Suprapubic skin (tissue), 4 donors: ENCODE measurements around the gene ERC2.

ENCODE experiments used
- EP300 ChIP-seq: sonication (generic); formaldehyde crosslinking; IDR thresholded peaks from one replicate; pipeline ENCODE4 v1.6.1; 2017; ENCODE audit warnings: antibody characterized with exemption
- POLR2A ChIP-seq, 2 donors: fragments of 450-650 bp; IDR thresholded peaks; one replicate each; pipeline ENCODE4 v1.6.1; 2017; ENCODE audit warnings: antibody characterized with exemption in 2 of 2, mild to moderate bottlenecking in 2 of 2, moderate library complexity in 2 of 2
- POLR2AphosphoS5 ChIP-seq, 3 donors: sonication (generic); formaldehyde crosslinking; IDR thresholded peaks; one replicate each; pipeline ENCODE4 v1.6.1; 2017; ENCODE audit warnings: antibody characterized with exemption in 3 of 3
- TF ChIP-seq, protein P1 (sequence below), 2 donors: fragments of 200-600 bp in 1 of 2; fragments of 450-650 bp in 1 of 2; sonication (generic) in 1 of 2; IDR thresholded peaks; one replicate each; pipeline ENCODE4 v1.5.1; 2016 to 2019; ENCODE audit warnings: antibody characterized with exemption in 2 of 2, mild to moderate bottlenecking in 1 of 2, moderate library complexity in 1 of 2

DNA sequence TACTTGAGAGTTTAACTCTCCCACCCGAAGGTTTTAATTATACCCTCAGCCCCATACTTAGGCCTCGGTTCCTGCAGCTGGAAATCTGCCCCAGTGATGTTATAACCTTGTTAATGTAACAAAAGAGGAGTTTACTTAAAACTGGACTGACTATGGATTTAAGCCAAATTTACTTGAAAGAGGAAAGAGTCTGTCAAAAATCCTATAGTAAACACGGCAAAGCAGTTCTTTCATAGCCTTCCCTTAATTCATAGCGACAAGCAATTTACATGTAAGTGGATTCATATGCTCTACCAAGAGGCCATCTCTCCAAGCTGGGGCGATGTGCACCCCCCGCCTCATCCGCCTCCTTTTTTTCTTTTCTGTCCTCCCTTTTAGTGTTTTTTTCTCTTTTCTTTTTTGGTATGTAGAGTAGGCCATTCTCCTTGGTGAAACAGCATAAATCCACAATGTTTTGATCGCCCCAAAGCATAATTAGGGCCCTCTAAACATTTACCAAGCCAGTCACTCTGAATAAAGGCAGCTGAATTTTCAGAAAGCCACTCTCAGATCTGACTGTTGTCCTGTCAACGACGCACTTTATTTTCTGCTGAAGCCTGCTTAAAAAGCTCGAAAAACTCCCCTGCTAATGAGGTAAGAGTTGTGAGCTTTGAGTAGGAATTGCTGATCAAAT lies 608.1 kb downstream of the ERC2 start:
- TF ChIP-seq, protein P1, sequence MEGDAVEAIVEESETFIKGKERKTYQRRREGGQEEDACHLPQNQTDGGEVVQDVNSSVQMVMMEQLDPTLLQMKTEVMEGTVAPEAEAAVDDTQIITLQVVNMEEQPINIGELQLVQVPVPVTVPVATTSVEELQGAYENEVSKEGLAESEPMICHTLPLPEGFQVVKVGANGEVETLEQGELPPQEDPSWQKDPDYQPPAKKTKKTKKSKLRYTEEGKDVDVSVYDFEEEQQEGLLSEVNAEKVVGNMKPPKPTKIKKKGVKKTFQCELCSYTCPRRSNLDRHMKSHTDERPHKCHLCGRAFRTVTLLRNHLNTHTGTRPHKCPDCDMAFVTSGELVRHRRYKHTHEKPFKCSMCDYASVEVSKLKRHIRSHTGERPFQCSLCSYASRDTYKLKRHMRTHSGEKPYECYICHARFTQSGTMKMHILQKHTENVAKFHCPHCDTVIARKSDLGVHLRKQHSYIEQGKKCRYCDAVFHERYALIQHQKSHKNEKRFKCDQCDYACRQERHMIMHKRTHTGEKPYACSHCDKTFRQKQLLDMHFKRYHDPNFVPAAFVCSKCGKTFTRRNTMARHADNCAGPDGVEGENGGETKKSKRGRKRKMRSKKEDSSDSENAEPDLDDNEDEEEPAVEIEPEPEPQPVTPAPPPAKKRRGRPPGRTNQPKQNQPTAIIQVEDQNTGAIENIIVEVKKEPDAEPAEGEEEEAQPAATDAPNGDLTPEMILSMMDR (IDR thresholded peaks at IDR 0.05): no peak
- no peak for TF ChIP-seq POLR2AphosphoS5 (IDR thresholded peaks at IDR 0.05)
- TF ChIP-seq EP300: no peak
- TF ChIP-seq POLR2A (IDR thresholded peaks at IDR 0.05): no peak
